HG03575 (cell line): ENCODE measurements around the gene PARP2.
"Not testable (repeated sequence)": the region's sequence is repeated elsewhere in the genome, so short reads cannot be mapped to it uniquely, and the experiment has no call there.

Source experiments
- ATAC-seq: cut with Tn5 transposase; IDR thresholded peaks from one replicate; pipeline ENCODE4 v1.9.1; 2021; ENCODE audit not compliant: unreplicated experiment, insufficient number of reproducible peaks, low FRiP score; ENCODE audit errors: extremely low read depth

The PARP2 gene

GRCh38 chr14:20343092-20343861 is at the start of gene PARP2:
TSS of gene PARP2 (plus strand) at chr14:20343635. CDS start at chr14:20343642, 7 bp downstream.
- ATAC-seq, result peak; percentile 77

GRCh38 chr14:20294636-20295035 is 48.8 kb upstream of the PARP2 start:
- ATAC-seq, result no peak

GRCh38 chr14:20295067-20295466 is 48.4 kb upstream of the PARP2 start:
- no peak for ATAC-seq

- no peak for ATAC-seq
Measured at GRCh38 chr14:20302042-20302755, 41.2 kb upstream of the PARP2 start.

GRCh38 chr14:20305265-20306078 is 38.0 kb upstream of the PARP2 start, which contains the start of gene TTC5:
TSS of gene TTC5 (minus strand) at chr14:20305951. CDS start at chr14:20305937, 14 bp downstream.
- peak; percentile 79 for ATAC-seq

GRCh38 chr14:20306079-20306423 is 37.4 kb upstream of the PARP2 start:
- no peak for ATAC-seq

GRCh38 chr14:20314026-20314425 is 29.4 kb upstream of the PARP2 start:
- ATAC-seq, result no peak

GRCh38 chr14:20317720-20318119 is 25.7 kb upstream of the PARP2 start:
- no peak for ATAC-seq

- no peak for ATAC-seq
Measured at GRCh38 chr14:20327005-20327869, 16.2 kb upstream of the PARP2 start.

- ATAC-seq, result no peak
Measured at GRCh38 chr14:20328705-20329104, 14.7 kb upstream of the PARP2 start.

GRCh38 chr14:20329355-20329754 is 14.1 kb upstream of the PARP2 start:
- no peak for ATAC-seq

GRCh38 chr14:20331053-20331613 is 12.3 kb upstream of the PARP2 start:
- no peak for ATAC-seq

GRCh38 chr14:20332431-20332787 is 11.0 kb upstream of the PARP2 start:
- ATAC-seq, result no peak

GRCh38 chr14:20332788-20333493 is 10.5 kb upstream of the PARP2 start, which contains the start of gene CCNB1IP1:
TSS of gene CCNB1IP1 (minus strand) at chr14:20333279. CDS start at chr14:20316523, 16,756 bp downstream.
- peak; percentile 95 for ATAC-seq

GRCh38 chr14:20333494-20333841 is 10.0 kb upstream of the PARP2 start:
- ATAC-seq, result no peak

- ATAC-seq, result no peak
Measured at GRCh38 chr14:20334017-20334416, 9.4 kb upstream of the PARP2 start.

GRCh38 chr14:20341032-20341431 is 2.4 kb upstream of the PARP2 start:
- not testable (repeated sequence) for ATAC-seq

GRCh38 chr14:20341646-20342045 is 1.8 kb upstream of the PARP2 start:
- no peak for ATAC-seq
